Neural progenitor cell (in vitro differentiated cells): ENCODE results near the gene PRDM16.

Source experiments
- EZH2 ChIP-seq: fragments of 200-600 bp; sonication (generic); IDR thresholded peaks from 2 replicates; pipeline ENCODE4 v1.6.1; 2017; ENCODE audit warnings: antibody characterized with exemption, mild to moderate bottlenecking, moderate library complexity
- TF ChIP-seq, protein P1 (sequence below): fragments of 200-600 bp; sonication (generic); IDR thresholded peaks from 2 replicates; pipeline ENCODE4 v1.5.1; 2017; ENCODE audit warnings: antibody characterized with exemption, mild to moderate bottlenecking

- TF ChIP-seq, protein P1, sequence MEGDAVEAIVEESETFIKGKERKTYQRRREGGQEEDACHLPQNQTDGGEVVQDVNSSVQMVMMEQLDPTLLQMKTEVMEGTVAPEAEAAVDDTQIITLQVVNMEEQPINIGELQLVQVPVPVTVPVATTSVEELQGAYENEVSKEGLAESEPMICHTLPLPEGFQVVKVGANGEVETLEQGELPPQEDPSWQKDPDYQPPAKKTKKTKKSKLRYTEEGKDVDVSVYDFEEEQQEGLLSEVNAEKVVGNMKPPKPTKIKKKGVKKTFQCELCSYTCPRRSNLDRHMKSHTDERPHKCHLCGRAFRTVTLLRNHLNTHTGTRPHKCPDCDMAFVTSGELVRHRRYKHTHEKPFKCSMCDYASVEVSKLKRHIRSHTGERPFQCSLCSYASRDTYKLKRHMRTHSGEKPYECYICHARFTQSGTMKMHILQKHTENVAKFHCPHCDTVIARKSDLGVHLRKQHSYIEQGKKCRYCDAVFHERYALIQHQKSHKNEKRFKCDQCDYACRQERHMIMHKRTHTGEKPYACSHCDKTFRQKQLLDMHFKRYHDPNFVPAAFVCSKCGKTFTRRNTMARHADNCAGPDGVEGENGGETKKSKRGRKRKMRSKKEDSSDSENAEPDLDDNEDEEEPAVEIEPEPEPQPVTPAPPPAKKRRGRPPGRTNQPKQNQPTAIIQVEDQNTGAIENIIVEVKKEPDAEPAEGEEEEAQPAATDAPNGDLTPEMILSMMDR = no peak
- TF ChIP-seq EZH2 = no peak
Measured at GRCh38 chr1:3141836-3142235, 72.8 kb downstream of the PRDM16 start.
